Activated naive CD4-positive, alpha-beta T cell treated with anti-CD3 and anti-CD28 coated beads, Interleukin-2, amount 50 U/mL, for 24 hours (primary cell): ENCODE measurements around the gene GRK5.

Experiments
- H3K27ac Mint-ChIP-seq: one replicate; pipeline ENCODE4 v1.8.0; 2021; ENCODE audit warnings: mild to moderate bottlenecking, mixed read lengths
- H3K27me3 Mint-ChIP-seq: one replicate; pipeline ENCODE4 v1.8.0; 2021; ENCODE audit warnings: mixed read lengths
- H3K36me3 Mint-ChIP-seq: one replicate; pipeline ENCODE4 v1.8.0; 2021; ENCODE audit warnings: mixed read lengths
- H3K4me1 Mint-ChIP-seq: one replicate; pipeline ENCODE4 v1.8.0; 2021; ENCODE audit warnings: mixed read lengths
- H3K4me3 Mint-ChIP-seq: one replicate; pipeline ENCODE4 v1.8.0; 2021; ENCODE audit warnings: mild to moderate bottlenecking, mixed read lengths
- H3K9me3 Mint-ChIP-seq: one replicate; pipeline ENCODE4 v1.8.0; 2021; ENCODE audit warnings: mixed read lengths

GRK5 gene

DNA sequence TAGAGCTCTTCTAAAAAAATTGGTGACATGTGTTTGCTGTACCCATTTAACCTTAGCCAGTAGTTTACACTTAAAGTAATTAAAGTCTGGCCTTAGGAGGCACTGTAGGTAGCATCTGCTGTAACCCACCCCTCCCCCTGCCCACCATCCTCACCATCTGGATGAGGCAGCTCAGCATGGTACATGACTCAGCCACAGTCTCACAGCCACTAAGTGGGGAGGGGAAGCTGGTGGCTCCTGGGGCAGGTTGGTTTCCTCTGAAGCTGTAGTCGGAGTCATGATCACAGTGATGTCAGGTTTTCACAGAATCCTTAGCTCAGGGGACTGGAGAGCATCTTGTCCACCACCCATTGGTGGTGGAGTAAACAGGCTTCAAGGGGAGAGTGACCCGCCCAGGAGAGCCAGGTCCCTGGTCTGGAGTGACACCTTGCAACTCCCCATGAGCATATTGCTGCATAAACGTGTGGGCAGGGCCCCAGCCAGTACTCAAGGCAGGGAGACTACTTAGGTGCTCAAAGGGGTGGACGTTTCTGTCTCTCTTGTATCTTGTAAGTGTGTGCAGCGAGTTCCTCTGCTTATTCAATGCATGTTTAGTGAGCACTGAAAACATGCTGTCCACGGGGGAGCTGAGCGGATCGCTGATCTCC lies 125.9 kb downstream of the GRK5 start:
- Mint-ChIP-seq H3K4me3 (no peak overlapping the region), H3K36me3 (peaks cover 12% of the 10 kb centered on the region), H3K27ac (peak overlapping the region; percentile 2), H3K27me3 (no peaks in the 10 kb centered on the region), H3K4me1 (peaks cover 17% of the 10 kb centered on the region), H3K9me3 (no peaks in the 10 kb centered on the region)

DNA sequence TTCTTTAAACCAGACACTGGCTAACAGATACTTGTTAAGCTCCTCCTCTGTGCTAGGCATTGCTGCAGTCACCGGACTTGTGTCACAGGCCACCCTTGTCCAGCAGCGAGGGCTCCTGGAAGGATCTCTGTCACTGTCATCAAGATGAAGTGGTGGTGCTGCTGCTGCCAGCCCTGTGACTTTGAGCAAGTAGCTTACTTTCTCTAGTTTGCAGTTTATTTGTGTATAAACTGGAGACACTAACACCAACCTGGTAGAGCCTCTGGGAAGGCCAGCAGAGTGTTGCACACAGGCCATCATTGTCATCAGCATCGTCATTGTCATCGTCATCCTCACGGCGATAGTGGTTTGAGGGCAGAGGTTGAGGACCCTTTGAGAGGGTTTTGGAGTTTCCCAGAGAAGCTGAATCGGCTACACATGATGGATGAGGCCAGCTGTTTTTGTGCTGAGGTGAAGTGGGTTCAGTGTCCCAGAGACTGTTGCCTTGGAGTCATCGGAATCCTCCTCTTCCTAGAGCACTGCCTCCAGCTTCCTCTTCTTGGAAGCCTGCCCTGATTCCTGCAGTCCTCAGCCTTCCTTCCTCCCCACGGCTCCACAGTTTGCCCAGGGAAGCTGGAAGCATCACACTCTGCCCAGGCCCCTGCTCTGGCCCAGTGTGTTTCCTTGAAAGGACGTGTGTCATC lies 128.4 kb downstream of the GRK5 start:
- Mint-ChIP-seq H3K4me1 (peaks cover 22% of the 10 kb centered on the region), H3K4me3 (no peak overlapping the region), H3K36me3 (peaks cover 11% of the 10 kb centered on the region), H3K9me3 (no peaks in the 10 kb centered on the region), H3K27me3 (no peaks in the 10 kb centered on the region), H3K27ac (peak overlapping the region; percentile 51)

DNA sequence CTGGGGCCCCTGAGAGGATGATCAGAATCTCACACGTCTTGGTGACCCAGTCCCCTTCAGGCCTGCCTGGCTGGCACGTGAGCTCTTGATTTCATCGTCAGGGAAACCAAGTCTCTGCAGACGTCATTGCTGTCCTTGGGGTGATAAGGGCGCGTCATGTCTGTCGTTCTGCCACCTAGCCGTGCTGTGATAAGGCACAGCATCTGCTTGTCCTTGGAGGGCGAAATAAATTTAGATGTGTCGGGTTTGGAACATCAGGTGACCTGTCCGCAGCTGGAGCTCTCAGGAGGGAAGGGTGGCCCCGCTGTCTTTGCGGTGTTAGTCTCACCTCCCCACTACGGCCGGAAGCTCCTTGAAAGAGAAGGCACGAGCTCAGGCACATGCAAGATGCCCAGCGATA lies 129.2 kb downstream of the GRK5 start:
- Mint-ChIP-seq H3K36me3 (peaks cover 16% of the 10 kb centered on the region), H3K9me3 (no peaks in the 10 kb centered on the region), H3K27me3 (no peaks in the 10 kb centered on the region), H3K27ac (no peak overlapping the region), H3K4me1 (peaks cover 30% of the 10 kb centered on the region), H3K4me3 (no peak overlapping the region)

DNA sequence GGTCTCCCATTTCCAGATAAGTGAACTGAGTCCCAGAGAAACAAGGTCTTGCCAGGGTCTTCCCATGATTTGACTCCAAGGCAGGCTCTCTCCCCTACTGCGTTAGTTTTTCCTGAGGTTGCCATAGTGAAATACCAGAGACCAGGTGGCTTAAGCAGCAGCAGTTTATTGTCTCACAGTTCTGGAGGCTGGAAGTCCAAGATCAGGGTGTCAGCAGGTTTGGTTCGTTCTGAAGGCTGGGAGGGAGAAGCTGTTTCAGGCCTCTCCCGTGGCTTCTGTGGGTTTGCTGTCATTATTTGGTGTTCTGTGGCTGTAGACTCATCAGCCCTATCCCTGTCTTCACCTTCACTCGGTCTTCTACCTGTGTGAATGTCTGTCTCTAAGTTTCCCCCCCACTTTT lies 129.9 kb downstream of the GRK5 start:
- H3K4me1 Mint-ChIP-seq: peaks cover 34% of the 10 kb centered on the region
- no peaks in the 10 kb centered on the region for H3K9me3 Mint-ChIP-seq
- H3K36me3 Mint-ChIP-seq: peaks cover 16% of the 10 kb centered on the region
- H3K27ac Mint-ChIP-seq: no peak overlapping the region
- no peaks in the 10 kb centered on the region for H3K27me3 Mint-ChIP-seq
- no peak overlapping the region for H3K4me3 Mint-ChIP-seq

DNA sequence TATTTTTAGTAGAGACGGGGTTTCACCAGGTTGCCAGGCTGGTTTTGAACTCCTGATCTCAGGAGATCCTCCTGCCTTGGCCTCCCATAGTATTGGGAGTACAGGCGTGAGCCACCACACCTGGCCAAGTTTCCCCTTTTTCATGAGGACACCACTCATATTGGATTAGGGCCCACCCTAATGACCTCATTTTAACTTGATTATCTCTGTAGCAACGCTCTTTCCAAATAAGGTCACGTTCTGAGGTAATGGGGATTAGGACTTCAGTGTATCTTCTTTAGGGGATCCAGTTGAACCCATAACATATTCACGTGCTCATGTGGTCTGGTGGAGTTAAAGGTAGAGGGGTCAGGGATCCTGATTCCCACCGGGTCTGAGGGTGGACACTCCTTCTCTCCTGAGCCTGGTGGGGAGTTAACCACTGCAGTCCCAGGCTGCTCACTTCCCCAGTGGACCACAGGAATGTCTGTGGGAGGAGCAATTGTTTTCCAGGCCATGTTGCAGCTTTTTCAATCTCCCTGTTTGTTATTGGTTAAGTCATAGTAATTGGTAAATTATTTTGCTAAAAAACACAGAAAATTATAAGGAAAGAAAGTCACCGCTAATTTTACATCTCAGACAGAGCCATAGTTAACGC lies 130.5 kb downstream of the GRK5 start:
- Mint-ChIP-seq H3K27ac (peak overlapping the region; percentile 48), H3K9me3 (no peaks in the 10 kb centered on the region), H3K27me3 (no peaks in the 10 kb centered on the region), H3K4me1 (peaks cover 36% of the 10 kb centered on the region), H3K36me3 (peaks cover 12% of the 10 kb centered on the region), H3K4me3 (no peak overlapping the region)

DNA sequence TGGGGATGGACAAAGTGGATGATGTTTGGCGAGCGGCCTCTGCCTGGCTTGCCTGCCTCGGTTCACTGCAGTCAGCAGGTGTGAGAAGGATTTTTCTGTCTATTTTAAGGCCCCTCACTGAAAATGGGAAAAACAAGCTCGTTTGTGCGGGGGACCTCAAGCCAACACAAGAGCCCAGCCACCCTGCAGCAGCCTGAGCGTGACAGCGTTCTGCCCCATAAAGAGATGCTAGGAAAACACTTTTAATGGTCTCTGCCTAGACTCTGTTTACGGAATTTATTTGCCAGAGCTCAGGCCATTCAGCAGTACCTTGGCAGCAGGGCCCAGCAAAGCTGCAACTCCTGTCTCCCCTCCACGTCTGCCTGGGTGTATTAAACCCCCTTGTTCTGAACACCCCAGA lies 131.7 kb downstream of the GRK5 start:
- no peaks in the 10 kb centered on the region for H3K27me3 Mint-ChIP-seq
- no peak overlapping the region for H3K4me3 Mint-ChIP-seq
- H3K36me3 Mint-ChIP-seq: peaks cover 10% of the 10 kb centered on the region
- H3K27ac Mint-ChIP-seq: no peak overlapping the region
- no peaks in the 10 kb centered on the region for H3K9me3 Mint-ChIP-seq
- peaks cover 34% of the 10 kb centered on the region for H3K4me1 Mint-ChIP-seq

DNA sequence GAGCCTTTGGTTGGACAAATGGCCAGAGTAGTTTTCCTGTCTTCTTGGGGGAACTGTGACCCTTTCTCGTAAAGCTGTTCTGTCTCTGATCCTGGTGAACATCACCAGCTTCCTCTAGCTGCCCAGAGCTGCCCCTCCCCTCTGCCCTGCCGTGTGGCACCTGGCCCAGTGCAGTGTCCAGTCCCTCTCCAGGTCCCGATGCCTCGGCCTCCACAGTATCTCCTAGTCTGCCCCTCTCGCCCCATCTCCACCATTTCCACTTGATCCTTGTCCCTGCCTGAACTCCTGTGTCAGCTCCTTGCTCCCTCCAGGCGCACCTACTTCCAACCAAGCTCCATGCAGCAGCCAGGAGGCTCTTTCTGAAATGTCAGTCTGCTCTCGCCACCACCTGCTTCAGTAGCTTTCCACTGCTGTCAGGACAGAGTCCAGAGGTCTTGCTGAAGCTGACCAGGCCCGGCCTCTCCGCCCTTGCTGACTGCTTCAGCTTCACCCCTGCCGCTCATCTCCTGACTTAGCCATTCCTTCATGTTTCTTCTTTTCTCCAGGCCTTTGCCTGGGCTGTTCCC lies 133.6 kb downstream of the GRK5 start:
- peaks cover 12% of the 10 kb centered on the region for H3K36me3 Mint-ChIP-seq
- H3K4me3 Mint-ChIP-seq: no peak overlapping the region
- H3K4me1 Mint-ChIP-seq: peaks cover 46% of the 10 kb centered on the region
- no peaks in the 10 kb centered on the region for H3K9me3 Mint-ChIP-seq
- no peaks in the 10 kb centered on the region for H3K27me3 Mint-ChIP-seq
- H3K27ac Mint-ChIP-seq: peak overlapping the region; percentile 4

DNA sequence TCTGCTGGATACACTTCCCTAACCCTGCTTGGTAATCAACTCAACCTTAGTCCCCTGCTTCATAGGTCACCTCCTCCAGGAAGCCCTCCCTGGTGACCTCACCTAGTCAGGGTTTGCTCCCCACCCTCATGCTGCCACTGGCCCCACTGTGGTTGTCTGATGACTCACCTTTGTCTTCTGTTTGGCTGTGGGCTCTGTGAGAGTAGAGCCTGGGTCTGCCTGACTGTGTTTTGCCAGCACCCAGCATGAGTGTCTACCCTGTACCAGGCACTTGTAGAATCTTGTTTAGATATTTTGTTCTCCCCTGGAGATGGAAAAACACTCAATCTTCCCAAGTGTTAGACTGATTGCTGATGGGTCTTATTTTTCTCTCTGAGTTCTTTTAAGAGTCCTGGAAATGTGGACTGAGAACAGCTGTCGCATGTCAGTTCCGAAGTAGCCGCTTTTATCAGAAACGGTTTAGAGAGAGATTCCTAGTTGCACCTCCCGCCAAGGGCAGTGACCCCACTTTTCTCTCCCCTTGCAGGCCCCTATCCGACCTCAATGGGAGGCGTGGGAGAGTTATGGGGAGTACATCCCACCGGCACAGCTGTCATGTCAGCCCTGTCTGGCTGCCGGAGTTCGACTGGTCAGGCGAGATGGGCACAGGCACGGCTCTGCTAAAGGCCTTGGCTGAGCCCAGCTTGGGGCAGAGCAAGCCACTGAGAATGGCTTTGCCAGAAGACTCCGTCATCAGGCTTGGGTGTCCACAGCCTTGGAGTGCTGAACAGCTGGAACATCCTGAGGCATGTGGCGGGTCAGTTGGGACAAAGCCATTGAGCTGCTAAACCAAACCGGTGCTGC lies 134.3 kb downstream of the GRK5 start:
- Mint-ChIP-seq H3K4me1 (peaks cover 46% of the 10 kb centered on the region), H3K9me3 (no peaks in the 10 kb centered on the region), H3K27me3 (no peaks in the 10 kb centered on the region), H3K4me3 (no peak overlapping the region), H3K36me3 (peaks cover 11% of the 10 kb centered on the region), H3K27ac (peak overlapping the region; percentile 4)

DNA sequence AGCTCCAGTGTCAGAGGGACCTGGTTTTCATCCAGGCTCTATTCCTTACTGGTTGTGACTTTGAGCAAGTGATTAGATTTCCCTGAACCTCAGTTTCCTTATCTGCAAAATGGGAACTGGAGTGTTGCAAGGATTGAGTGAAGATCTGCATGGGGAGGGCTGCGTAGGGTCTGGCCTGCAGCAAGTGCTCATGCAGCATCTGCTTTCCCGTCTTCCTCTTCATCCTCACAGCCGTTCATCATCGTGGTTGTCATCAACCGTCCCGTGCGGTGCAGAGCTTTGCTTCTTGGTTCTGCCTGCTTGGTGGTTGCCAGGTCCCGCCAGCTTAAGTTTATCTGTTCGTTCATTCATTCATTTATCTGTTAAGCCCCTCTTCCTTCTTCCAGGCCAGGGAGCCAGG lies 135.0 kb downstream of the GRK5 start:
- Mint-ChIP-seq H3K4me1 (peaks cover 46% of the 10 kb centered on the region), H3K27ac (peak overlapping the region; percentile 59)

DNA sequence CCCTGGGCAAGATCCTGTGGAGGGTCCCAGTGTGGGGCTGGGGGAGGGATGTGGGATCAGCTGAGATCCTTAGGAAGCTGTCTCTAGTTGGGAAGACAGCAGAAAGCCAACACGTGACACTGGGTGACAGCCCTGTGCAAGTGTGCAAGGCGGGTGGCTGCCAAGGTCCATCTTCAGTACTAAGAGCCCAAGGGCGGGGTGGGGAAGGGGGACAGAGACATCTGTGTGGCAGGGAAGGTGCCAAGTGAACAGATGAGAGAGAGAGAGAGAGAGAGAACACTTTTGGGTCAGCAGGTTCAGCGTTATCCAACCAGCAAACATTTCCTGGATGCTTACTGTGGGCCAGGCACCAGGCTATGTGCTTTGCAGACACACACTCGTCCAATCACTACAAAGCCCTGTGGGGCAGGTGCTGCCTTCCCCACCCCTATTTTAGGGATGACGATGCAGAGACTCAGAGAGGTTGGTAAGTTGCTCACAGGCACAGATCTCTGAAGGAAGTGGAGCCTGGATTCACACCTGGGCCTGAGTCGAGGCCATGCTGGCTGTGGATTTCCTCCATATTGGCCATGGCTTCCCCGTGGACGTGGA lies 135.7 kb downstream of the GRK5 start:
- Mint-ChIP-seq H3K4me3 (no peak overlapping the region), H3K4me1 (peaks cover 43% of the 10 kb centered on the region), H3K9me3 (no peaks in the 10 kb centered on the region), H3K27me3 (no peaks in the 10 kb centered on the region), H3K27ac (no peak overlapping the region), H3K36me3 (peaks cover 10% of the 10 kb centered on the region)

More for the DNA sequence above, 135.0 kb downstream of the GRK5 start:
- H3K9me3 Mint-ChIP-seq: no peaks in the 10 kb centered on the region
- no peak overlapping the region for H3K4me3 Mint-ChIP-seq
- no peaks in the 10 kb centered on the region for H3K27me3 Mint-ChIP-seq
- H3K36me3 Mint-ChIP-seq: peaks cover 9% of the 10 kb centered on the region

DNA sequence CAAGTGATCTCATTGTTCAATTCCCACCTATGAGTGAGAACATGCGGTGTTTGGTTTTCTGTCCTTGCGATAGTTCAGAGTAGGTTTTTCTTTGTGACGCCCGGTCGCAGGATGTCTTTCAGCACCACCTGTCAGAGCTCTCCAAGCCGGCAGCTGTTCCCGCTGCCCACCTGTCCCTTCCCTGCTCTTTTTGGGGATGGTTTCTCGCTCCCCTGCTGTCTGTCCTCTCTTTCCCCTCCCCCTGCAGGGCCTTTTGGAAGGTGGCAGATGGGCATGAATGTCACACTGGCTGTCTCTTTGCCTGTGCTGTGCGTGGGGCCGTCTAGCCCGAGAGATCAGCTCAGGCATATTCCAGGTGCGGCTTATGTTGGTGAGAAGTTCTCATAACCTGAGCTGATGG lies 137.0 kb downstream of the GRK5 start:
- H3K27ac Mint-ChIP-seq: peak overlapping the region; percentile 30
- no peaks in the 10 kb centered on the region for H3K27me3 Mint-ChIP-seq
- H3K36me3 Mint-ChIP-seq: peaks cover 16% of the 10 kb centered on the region
- no peaks in the 10 kb centered on the region for H3K9me3 Mint-ChIP-seq
- peaks cover 36% of the 10 kb centered on the region for H3K4me1 Mint-ChIP-seq
- no peak overlapping the region for H3K4me3 Mint-ChIP-seq

DNA sequence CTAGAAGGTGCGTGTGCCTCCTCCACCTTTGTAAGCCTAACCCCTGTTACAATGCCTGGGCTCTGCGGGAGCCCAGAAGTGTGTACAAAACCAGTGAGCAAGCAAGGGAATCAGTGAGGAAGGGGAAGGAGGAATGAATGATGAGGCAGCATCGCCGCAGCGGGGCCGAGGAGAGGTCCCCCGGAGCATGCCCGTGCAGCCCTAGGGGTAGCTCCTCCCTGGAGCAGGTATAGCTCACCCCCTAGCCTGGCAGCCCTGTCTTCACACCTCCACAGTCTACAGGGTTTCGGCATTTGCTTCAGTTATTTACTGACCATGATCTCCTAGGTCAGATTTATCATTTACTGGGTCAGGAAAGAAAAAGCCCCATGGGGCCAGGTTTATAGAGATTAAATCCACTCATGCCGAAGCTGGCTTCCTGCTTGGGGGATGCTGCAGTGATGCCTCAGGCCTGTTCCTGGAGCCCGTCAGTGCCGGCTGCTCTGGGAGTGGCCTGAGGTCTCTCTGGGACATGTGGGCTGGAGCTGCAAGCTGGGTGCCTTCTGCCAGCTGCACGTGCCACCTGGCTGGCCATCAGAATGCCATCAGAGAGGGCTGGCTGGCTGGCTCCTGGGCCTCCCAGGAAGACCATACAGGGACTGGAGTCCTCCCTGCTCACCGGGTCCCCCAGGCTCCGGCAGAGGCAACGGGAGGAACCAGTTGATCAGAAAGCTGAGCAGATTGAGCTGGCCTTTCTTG lies 138.9 kb downstream of the GRK5 start:
- no peak overlapping the region for H3K4me3 Mint-ChIP-seq
- H3K4me1 Mint-ChIP-seq: peaks cover 32% of the 10 kb centered on the region
- no peak overlapping the region for H3K27ac Mint-ChIP-seq
- no peaks in the 10 kb centered on the region for H3K9me3 Mint-ChIP-seq
- H3K36me3 Mint-ChIP-seq: peaks cover 22% of the 10 kb centered on the region
- no peaks in the 10 kb centered on the region for H3K27me3 Mint-ChIP-seq

DNA sequence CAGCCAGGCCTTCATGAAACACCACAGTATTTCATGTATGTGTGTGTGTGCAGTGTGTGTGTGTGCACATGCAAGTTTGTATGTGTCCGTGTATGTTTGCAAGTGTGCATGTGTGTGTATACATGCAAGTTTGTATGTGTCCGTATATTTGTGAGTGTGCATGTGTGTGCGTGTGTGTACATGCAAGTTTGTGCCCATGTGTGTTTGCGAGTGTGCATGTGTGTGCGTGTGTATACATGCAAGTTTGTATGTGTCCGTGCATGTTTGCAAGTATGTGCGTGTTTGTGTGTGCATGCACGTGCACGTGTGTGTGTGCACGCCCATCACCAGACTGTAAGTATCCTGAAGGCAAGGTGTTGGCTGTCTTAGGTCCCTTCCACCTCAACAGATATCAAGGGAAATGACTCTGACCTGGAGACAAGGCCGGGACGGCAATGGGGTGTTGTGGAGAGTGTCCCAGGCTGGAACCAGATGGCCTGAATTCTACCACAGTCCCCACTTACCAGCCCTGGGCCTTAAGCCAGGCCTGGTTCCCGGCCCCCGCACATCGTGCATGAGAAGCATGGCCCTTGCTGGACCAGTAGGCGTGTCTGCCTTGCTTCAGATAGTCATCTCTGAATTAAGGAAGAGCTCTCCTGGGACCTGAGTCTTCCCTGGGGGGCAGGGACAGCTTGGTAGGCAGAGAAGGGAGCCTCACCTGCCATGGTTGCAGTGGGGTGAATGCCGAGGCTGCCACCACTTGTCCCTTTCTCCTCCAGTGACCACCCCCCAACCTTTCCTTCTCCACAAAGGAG lies 140.0 kb downstream of the GRK5 start:
- H3K9me3 Mint-ChIP-seq: no peaks in the 10 kb centered on the region
- H3K36me3 Mint-ChIP-seq: peaks cover 27% of the 10 kb centered on the region
- no peak overlapping the region for H3K27ac Mint-ChIP-seq
- no peak overlapping the region for H3K4me3 Mint-ChIP-seq
- H3K4me1 Mint-ChIP-seq: peaks cover 23% of the 10 kb centered on the region
- no peaks in the 10 kb centered on the region for H3K27me3 Mint-ChIP-seq

DNA sequence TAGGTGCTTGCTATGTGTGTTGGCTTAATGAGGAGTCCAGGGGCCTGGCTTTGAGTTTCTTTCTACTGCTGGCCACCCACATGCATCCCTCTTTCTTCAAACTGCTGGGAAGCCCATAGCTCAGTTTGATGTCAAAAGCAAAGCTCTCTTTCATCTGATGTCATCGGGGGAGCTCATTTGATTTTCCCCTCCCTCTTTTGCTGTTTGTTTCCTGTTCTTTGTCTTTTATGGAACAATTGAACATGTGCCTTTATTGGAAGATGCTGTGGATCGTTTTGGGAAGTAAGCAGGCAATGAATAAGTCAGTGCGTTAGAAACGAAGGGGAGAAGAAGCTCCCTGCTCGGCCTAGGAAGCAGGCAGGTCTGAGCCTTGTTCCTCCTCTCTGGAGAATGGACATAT lies 140.7 kb downstream of the GRK5 start:
- H3K27ac Mint-ChIP-seq: no peak overlapping the region
- peaks cover 31% of the 10 kb centered on the region for H3K36me3 Mint-ChIP-seq
- H3K27me3 Mint-ChIP-seq: no peaks in the 10 kb centered on the region
- H3K9me3 Mint-ChIP-seq: no peaks in the 10 kb centered on the region
- peaks cover 20% of the 10 kb centered on the region for H3K4me1 Mint-ChIP-seq
- H3K4me3 Mint-ChIP-seq: no peak overlapping the region
